T-helper 2 cell (primary cell): ENCODE measurements around the gene NCBP2L.

Experiments
- DNase-seq, 5 experiments: peaks; one replicate each; pipeline versions ENCODE4 v3.0.0 to v3.0.0-alpha.2; 2012 to 2022

NCBP2L gene

GRCh38 chrX:107818900-107819521 is 41.5 kb downstream of the NCBP2L start:
- no peak for DNase-seq

- DNase-seq, result no peak
Measured at GRCh38 chrX:107823042-107823441, 45.5 kb downstream of the NCBP2L start.

- DNase-seq, result no peak
Measured at GRCh38 chrX:107823456-107823855, 45.9 kb downstream of the NCBP2L start.

GRCh38 chrX:107825698-107826237 is 48.2 kb downstream of the NCBP2L start, which contains the start of gene MID2:
Gene MID2, plus strand, starts transcription at chrX:107825866. Its CDS starts 561 bp downstream, at chrX:107826427.
- peak; percentile 8 to 63 (median 35) for DNase-seq

- DNase-seq, result peak; percentile 2 to 49 (median 13)
Measured at GRCh38 chrX:107826238-107827029, 48.9 kb downstream of the NCBP2L start.

GRCh38 chrX:107827030-107827831 is 49.7 kb downstream of the NCBP2L start:
- DNase-seq, result peak in 1 of 5 experiments; percentile 1

- DNase-seq, result no peak
Measured at GRCh38 chrX:107827852-107828251, 50.3 kb downstream of the NCBP2L start.

- DNase-seq, result no peak
Measured at GRCh38 chrX:107829878-107830277, 52.3 kb downstream of the NCBP2L start.

- DNase-seq, result no peak
Measured at GRCh38 chrX:107831071-107831730, 53.7 kb downstream of the NCBP2L start.

GRCh38 chrX:107834275-107835201 is 57.0 kb downstream of the NCBP2L start:
- DNase-seq, result no peak

GRCh38 chrX:107836958-107837357 is 59.4 kb downstream of the NCBP2L start:
- DNase-seq, result no peak

- no peak for DNase-seq
Measured at GRCh38 chrX:107840971-107841370, 63.4 kb downstream of the NCBP2L start.

GRCh38 chrX:107842715-107843400 is 65.3 kb downstream of the NCBP2L start:
- DNase-seq, result no peak
